ENCODE measurements around the gene VAV3.
"Not testable (repeated sequence)": the region's sequence is repeated elsewhere in the genome, so short reads cannot be mapped to it uniquely, and the experiment has no call there.

VAV3 gene, protein sequence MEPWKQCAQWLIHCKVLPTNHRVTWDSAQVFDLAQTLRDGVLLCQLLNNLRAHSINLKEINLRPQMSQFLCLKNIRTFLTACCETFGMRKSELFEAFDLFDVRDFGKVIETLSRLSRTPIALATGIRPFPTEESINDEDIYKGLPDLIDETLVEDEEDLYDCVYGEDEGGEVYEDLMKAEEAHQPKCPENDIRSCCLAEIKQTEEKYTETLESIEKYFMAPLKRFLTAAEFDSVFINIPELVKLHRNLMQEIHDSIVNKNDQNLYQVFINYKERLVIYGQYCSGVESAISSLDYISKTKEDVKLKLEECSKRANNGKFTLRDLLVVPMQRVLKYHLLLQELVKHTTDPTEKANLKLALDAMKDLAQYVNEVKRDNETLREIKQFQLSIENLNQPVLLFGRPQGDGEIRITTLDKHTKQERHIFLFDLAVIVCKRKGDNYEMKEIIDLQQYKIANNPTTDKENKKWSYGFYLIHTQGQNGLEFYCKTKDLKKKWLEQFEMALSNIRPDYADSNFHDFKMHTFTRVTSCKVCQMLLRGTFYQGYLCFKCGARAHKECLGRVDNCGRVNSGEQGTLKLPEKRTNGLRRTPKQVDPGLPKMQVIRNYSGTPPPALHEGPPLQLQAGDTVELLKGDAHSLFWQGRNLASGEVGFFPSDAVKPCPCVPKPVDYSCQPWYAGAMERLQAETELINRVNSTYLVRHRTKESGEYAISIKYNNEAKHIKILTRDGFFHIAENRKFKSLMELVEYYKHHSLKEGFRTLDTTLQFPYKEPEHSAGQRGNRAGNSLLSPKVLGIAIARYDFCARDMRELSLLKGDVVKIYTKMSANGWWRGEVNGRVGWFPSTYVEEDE
- total RNA-seq, result 25.9 to 30.0 reads per million in 2 donors

DNA sequence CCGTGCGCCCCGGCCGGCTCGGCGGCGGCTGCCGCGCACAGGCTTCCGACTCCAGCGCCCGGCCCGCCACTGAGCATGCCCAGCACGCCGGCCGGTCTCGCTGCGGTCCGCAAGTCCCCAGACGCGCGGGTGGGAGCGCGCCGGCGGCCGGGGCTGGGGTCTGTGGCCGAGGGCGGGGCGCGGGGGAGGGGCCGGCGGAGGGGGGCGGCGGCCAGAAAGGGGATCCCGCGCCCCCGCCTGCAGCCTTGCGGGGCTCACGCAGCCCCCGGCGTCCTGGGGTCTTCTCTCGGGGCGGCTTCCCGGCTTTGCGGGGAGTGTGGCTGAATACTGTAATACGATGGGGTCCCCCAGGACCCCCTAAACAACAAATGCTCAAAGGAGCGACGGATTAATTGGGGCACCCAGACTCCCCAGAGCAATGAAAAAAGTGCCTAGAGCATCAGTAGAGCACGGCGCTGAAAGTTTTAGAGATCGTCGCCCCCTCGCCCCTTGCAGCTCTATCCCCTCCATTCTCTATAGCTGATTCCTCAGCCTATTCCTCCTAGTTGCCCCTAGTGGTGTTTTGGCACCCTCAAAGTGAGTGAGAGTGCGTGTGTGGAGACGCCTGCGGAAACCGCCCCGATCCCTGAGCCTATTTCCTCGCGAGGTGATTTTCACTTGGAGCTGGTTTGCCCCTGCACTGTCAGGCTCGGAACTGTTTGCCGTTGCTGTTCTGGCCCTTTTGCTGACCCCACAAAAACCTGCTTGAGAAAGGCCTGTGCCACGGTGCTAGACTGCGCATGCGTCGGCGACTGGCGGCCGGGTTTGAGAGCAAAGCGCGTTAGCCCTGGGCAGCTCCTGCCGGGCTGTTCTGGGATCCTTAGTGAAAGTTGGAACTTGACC is at the start of gene VAV3:
Gene VAV3 (minus strand): TSS at position 71 of the 882 bp plus-strand sequence. CDS start 311 bp downstream, outside the sequence.
- DNase-seq, result peak in 4 of 5 experiments; percentile 7 to 57 (median 34)

DNA sequence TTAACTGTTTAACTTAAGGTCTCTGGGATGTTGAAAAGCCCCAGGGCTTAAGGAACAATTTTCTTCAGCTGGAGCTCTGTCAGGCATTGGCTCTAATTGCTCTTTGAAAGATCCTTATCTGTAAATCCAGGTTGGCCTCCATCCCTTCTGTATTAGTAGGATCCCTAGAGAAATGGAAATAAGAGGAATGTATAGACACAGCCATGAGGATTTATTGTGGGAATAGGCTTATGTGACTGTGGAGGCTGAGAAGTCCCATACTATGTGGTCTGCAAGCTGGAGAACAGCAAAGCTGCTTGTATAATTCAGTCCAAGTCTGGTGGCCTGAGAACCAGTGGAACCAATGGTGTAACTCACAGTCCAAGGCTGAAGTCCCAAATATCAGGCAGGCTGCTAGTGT is 47.6 kb upstream of the VAV3 start:
- DNase-seq, result no peak

DNA sequence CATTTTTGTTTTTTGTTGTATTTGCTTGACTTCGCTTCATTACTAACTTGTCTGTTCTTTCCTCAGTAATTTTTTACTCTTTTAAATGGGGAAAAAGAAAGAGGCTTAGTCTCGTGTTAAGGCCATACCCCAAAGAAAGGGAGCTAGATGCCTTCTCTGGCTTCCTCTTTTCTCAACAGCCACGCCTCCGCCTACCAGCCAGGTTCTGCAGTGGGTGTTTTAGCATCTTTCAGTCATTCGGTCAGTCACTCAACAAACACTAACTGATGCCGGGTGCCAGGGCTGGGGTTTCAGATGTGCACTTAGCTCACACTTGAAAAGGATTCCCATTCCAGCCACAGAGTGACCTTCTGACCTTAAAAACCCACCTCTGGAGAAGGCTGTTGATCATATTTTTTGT is 46.3 kb upstream of the VAV3 start:
- DNase-seq, result no peak

DNA sequence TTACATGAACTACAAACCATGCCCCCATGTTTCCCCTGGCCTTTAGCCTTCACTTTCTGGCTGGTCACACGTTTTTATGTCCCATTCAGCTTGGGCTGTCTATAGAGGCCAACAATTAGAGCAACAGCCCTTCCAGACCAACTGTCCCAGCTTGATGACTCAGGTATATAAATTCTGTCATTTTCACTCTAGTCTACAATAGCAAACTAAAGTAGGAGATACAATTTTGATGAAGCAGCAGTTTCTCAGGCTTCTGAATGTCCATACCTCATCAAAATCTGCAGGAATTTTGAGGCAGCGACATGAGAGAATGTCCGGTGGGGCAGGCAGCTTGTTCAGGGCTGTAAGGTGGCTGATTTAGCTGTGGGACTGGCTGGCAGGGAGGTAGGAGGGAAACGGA is 45.6 kb upstream of the VAV3 start:
- no peak for DNase-seq

DNA sequence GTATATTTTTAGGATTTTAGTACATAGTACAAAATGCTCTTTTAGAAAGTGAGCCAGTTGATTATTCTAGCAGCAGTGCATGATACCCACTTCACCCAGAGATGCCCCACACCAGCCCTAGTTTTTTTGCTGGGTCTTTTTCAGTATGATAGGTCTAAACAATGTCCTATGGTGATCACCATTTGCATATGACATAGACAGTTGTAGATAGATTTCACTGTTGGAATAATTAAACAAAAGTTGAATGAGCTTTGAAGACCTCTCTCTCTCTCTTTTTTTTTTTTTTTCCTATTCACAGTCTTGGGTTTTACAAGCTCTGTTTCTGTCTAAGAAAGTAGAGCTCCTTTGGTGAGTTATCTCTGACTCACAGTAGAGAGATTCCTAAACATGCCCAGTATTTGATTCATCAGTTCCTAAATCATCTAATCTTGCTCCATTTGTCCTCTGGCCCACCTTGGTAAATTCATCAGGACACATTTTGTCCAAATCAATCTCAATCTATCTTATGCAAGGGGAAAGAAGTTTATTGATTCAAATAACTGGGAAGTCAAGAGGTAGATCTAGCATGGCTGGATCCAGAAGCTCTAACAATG is 44.7 kb upstream of the VAV3 start:
- no peak for DNase-seq

DNA sequence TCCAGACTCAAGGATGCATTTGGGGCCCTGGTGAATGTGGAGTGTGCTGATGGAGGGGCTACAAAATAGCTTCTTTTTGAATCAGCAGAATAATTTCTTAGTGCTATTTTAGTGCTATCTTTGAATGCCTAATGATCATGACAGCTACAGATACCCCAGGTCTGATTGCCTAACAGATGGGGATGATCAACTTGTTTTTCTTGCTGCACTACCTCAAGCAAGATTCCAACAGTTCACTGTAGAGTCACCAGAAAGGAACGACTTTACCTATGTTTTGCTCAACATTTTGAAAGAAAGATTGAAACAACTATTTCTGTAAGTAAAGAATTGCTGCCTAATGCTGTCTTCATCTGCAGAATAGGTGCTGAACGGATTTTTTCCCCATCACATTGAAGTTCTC is 42.6 kb upstream of the VAV3 start:
- DNase-seq, result no peak

DNA sequence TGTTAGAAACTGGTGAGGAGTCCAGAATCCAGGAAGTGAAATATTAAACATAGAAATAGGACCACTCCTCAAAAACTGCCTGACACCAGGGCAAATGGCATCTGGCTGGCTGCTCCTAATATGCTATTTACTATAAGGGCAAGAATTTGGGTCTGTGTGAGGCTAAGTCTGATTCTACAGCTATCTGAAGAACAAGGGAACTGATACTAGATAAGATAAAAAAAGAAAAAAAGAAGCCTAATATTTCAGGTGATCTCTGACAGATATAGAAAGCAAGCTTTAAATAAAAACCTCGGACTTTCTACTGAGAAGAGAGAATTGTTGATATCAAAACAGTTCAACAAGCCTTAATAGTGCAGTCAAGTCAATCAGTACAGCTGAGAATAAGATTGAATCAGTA is 42.1 kb upstream of the VAV3 start:
- no peak for DNase-seq

DNA sequence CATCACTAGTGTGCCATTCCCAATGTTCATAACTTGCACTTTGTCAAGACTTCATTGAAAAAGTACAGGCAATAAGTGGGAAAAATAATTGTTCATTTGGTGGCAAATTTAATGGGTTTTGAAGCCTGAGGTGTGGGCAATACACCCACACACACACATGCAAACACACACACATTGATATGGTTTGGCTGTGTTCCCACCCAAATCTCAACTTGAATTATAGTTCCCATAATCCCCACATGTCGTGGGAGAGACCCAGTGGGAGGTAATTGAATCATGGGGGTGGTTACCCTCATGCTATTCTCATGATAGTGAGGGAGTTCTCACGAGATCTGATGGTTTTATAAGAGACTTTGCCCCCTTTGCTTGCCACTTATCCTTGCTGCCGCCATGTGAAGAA is 39.9 kb upstream of the VAV3 start:
- not testable (repeated sequence) for DNase-seq

DNA sequence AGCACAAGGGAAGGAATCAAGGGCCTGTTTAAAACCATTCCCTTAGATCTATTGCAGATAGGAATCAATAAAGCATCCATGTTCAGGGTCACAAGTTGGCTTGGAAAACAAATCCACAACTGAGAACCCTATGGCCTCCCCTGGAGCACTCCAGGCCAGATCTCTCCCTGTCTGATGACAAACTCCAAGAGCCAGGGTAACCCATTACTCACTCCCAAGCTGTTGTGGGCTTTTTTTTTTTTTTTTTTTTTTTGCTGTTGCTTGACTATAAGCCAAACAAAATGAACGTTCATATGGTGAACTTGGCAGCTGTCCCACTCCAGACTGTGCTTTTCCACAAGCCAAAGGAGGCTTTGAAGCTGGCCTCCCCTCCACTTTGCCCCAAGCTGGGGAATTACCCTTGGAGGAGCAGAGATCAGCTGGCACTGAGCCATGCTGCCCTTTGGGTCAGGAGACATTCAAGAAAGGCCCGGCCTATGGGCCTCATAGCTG is 35.7 kb upstream of the VAV3 start:
- DNase-seq, result no peak

DNA sequence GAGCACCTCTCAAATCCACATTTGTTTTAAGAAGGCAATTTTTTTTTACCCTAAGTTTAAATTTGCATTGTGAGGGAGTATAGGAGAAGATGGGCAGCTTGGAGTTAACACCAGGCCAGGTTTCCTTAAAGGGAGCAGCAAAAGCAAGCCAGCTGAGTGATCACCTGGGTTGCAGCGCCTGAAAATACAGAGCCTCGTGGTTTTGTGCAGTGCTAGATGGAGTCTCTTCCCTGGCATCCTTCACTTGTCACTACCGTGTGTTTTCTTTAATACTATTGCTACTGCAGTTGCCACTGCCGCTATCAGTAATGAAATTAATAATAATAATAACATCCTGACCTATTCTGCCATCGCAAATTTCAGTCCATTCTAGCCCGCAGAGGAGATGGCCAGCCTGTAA is 35.2 kb upstream of the VAV3 start:
- no peak for DNase-seq

DNA sequence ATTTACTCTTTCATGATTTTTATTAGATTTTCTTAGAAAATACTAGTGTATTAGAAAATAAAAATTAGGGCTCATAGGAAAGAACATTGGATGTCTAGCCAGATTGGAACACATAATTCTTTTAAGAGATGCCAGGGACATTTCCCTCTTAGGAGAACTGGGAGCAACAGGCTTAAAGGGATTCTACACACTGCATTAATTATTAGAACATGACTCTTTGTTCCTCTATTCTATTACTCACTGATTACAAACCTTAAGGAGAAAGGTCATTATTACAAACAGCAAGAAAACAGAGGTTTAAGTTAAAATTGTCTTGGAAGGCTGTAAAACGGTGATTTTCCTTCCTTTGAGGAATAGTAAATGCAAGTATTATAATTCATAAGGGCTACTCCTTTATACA is 32.9 kb upstream of the VAV3 start:
- no peak for DNase-seq

DNA sequence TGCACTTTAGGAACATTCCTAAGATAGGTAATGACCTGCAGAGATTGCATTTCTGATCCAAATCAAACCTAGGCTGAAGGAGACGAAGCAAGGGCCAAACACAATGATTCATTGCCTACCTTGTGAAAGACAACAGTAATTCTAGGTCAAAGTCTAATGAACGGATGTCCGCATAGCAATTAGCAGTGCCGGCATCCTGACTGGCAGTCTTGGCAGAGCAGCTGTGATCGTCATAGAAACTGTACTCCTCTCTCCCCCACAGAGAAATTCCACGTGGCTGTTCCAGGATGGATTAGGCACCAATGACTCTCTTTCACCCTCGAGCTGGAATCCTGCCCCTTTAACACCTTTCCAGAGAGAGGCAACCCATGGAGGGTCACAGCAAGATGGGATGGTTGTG is 28.9 kb upstream of the VAV3 start:
- no peak for DNase-seq

DNA sequence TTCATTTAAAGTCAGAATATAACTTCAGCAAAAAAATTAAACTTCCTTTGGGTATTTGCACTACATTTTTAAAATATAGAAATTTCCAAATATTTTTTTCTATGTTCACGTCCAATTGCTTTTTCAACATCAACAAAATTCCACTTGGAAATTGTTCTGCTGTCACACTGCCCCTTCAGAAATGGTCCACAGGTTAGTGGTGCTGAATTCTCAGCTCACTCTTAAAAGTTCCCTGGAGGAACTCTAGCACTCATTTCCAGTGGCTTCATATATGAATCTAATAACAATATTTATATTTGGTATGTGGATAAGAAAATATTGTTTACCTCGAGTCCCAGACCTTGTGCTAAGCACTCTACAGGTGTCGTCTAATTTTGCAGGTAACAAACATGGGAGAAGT is 27.4 kb upstream of the VAV3 start:
- no peak for DNase-seq

DNA sequence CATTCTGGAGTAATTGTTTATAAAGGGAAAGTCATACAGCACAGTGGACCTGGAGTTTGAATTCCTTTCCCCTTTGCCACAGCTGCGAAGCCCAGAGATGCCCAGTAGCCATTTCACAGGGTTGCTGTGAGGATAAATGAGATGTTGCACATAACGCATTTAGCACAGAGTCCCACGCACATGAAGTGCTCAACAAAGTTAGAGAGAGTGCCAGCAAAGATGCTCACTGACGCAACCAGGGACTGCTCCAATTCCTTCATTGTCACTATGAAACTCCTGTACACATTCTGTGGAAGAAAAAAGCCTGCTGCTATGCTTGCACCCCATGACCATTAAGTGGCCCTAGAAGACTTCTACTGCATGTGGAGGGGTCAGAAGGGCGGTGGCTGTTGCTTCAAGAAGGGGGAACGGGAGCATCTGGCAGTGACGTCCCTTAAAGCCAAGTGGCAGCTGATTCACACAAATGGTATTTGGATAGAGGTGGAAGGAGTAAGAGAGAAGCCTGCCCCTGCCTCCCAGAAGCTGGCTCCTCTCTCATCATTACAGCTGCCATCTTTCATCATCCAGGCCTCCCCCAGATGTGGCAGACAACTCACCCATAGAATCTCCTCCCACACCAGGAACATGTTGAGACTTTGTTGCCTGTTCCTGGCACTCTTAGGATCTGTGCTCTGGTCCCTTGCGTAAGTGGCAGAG is 26.5 kb upstream of the VAV3 start:
- DNase-seq, result no peak

DNA sequence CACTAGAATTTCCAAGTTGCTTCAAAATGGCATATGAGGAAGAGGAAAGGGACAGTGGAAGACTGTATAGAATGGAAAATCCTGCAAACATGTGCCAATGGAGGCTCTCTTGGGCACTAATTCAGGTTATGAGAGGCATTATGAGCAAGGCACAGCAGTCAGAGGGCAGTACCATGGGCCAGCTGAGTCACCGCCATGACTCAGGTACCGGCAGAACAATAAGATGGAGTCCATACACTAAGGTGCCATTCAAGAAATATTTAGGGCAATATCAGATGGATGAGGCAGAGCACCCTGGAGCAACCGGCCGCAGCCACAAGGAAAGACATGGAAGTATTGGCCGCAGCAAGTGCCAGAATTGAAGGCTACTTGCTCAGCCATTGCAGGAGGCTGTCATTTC is 25.6 kb upstream of the VAV3 start:
- no peak for DNase-seq

DNA sequence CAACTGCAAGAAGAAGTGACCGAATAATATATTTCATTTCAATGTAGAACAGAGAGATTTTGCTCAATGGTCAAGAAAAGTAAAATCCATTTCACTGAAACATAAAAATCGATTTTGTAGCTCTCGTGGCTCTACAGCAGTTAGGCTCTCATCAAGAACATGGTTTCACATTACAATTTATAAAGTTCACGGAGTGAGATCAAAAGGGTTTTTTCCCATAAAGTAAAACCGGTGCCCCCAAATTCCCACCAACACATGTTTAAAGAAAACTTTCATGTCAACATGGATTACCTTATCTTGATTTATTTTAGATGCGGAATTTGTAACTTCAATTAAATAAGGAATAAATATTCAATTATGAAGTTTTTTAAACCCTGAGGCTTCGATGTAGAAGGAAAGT is 16.3 kb upstream of the VAV3 start:
- DNase-seq, result no peak

DNA sequence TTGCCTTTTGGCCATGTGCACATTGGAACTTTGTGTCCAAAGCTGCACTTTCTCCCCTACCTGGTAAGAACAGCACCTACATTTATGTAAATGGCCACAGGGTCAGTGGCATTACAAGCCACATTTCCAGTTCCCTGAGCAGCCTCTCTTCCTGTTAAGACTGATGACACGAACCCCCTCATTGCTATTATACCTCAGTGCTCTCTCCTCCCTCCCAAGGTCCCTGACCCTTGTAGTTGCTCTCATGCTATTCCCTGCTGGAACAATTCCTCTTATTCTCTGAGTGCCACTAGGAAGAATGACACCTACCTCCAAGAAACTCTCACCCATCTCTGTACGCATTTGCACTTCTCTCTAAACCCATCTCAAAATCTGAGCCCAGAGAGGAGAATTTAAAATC is 14.9 kb upstream of the VAV3 start:
- no peak for DNase-seq

DNA sequence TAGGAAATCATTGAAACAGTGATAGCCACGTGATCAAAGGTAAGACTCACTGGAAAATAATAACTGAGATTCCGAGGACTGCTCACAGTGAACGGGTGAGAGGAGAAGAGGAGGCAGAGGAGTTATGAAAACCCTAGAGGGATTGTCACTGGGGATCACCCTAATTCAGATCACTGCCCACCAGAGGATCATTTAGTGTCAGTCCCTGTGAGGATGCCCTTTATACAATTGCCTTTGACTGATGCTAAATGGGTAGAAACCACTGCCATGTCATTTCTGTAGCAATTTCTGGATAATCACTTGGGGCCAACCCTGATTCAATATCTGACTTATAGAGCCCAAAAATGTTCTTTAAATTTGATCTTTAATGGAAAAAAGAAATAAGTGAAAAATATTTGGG is 14.1 kb upstream of the VAV3 start:
- no peak for DNase-seq

DNA sequence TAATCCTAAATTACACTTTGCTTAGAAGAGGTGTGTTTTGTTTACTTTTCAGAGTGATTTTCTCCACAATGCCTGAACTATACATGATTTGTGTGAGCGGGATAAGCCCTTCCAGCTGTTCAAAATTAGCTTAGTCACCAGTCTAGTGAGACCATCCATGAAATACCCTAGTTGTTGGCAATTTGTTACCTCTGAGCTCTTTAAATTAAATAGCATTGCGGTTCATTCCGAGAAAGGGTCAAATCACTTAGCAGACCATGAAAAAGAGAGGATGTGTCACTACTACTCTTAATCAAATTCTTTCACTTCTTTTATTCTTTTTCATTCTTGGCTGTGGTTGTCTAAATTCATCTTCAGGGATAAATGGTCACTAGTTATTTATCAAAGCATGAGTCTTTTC is 11.9 kb upstream of the VAV3 start:
- no peak for DNase-seq

DNA sequence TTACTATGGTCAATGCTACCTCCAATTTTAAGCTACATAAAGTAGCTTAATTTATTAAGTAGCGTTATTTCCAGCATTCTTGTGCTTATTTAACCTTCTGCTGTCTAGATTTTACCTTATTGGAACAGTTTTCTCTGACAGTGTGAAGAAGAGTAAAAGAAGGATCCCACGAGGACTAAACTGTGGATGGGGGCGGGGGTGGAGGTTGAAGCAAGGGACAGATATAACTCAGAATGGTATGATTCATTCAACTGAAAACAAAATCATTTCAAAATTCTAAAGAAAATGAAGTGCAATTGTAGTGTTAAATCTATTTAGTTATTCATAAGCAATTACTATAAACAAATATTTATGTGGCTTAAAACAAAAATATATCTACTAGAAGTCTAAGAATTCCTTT is 11.5 kb upstream of the VAV3 start:
- DNase-seq, result no peak

DNA sequence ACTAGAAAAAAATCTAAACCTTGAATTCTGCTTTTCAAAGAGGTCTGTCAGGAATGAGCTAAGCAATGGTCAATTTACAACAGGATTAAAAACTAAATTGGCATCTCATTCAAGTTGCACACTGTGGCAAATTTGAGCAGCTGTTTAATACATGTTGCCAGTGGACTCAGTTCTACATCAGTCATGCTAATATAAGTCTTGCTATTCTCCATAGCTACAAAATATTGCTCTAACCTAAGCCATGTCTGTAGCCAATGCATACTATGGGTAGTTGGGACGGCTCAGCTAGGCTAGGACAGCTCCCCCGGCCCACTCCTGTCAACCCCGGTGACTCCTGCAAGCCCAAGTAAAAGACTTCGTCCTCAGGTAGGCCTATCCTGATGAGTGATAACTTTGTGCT is 10.9 kb upstream of the VAV3 start:
- DNase-seq, result no peak

DNA sequence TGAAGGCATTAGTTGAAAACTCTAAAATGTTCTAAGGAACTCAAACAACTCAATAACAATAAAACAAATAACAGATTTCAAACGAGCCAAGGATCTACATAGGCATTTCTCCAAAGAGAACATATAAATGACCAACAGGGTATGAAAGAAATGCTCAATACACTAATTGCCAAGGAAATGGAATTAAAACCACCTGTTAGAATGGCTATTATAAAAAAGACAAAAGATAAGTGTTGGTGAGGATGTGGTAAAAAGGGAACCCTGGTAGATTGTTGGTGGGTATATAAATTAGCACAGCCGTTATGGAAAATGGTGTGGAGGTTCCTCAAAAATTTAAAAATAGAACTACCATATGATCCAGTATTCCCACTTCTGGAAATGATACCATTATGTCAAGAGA is 9.1 kb upstream of the VAV3 start:
- no peak for DNase-seq

Data from T-helper 2 cell (primary cell).